ENCODE results near the gene MAGI1. TPM values are rescaled to one million over a fixed set of nuclear protein-coding genes. Genes with fewer than 3 reads are reported as not detected.

MAGI1 gene
- total RNA-seq, 5 donors from 2014 or later (not counting 1 experiment from before 2014, with no cell fraction given): 0.23 to 0.63 (median 0.29) TPM

- WGBS (ENCODE audit: insufficient coverage): no CpG with 5 or more reads among the region's 2 CpGs
- Mint-ChIP-seq H3K4me3 (no peak overlapping the region), H3K27ac (no peak overlapping the region), H3K9me3 (no peaks in the 10 kb centered on the region), H3K36me3 (no peaks in the 10 kb centered on the region), H3K4me1 (no peaks in the 10 kb centered on the region), H3K27me3 (no peaks in the 10 kb centered on the region)
- ChIA-PET CTCF (no interaction called here), POLR2A (interaction anchor here in 1 of 2 donors (0.6 kb wide), 1 partner anchor 289 kb away, joined by 7 read pairs; no protein-coding TSS in a partner anchor)
- H3K27me3 ChIP-seq (replicated peaks in 1 of 2; ENCODE audit: control insufficient read depth in 2 of 2, extremely low read depth in 1 of 2, insufficient read depth in 2 of 2, low read length in 1 of 2): no peaks in the 10 kb centered on the region
- H3K9me3 ChIP-seq: no peaks in the 10 kb centered on the region
- no peak overlapping the region for H3K27ac ChIP-seq (ENCODE audit: low read length)
- no peak overlapping the region for H3K4me3 ChIP-seq (ENCODE audit: control insufficient read depth in 1 of 2, extremely low read depth in 1 of 2, low read length in 1 of 2)
- H3K36me3 ChIP-seq (ENCODE audit: control insufficient read depth in 2 of 2, extremely low read depth in 1 of 2, insufficient read depth in 1 of 2, low read length in 1 of 2): no peaks in the 10 kb centered on the region
- ATAC-seq (replicated peaks in 1 of 4): no peak
- DNase-seq: no peak
- H3K4me1 ChIP-seq (ENCODE audit: control insufficient read depth in 1 of 2, extremely low read depth in 1 of 2, insufficient read depth in 2 of 2, low read length in 2 of 2): no peaks in the 10 kb centered on the region
These were observed 250.9 kb downstream of the MAGI1 start for GRCh38 chr3:65787827-65788226.

- no peak for ATAC-seq (replicated peaks in 1 of 4)
- ChIA-PET CTCF (no interaction called here), POLR2A (interaction anchor here in 1 of 2 donors (0.5 kb wide), 1 partner anchor 16 kb away, joined by 7 read pairs; no protein-coding TSS in a partner anchor)
- H3K36me3 ChIP-seq (ENCODE audit: control insufficient read depth in 2 of 2, extremely low read depth in 1 of 2, insufficient read depth in 1 of 2, low read length in 1 of 2): no peaks in the 10 kb centered on the region
- H3K4me1 ChIP-seq (ENCODE audit: control insufficient read depth in 1 of 2, extremely low read depth in 1 of 2, insufficient read depth in 2 of 2, low read length in 2 of 2): no peaks in the 10 kb centered on the region
- H3K27ac ChIP-seq (ENCODE audit: low read length): no peak overlapping the region
- DNase-seq: no peak
- no peak overlapping the region for H3K4me3 Mint-ChIP-seq
- 100% methylated on average over 1 of the region's 5 CpGs for WGBS (ENCODE audit: insufficient coverage)
- H3K9me3 Mint-ChIP-seq: no peaks in the 10 kb centered on the region
- no peaks in the 10 kb centered on the region for H3K9me3 ChIP-seq
- no peaks in the 10 kb centered on the region for H3K4me1 Mint-ChIP-seq
- no peaks in the 10 kb centered on the region for H3K27me3 ChIP-seq (replicated peaks in 1 of 2; ENCODE audit: control insufficient read depth in 2 of 2, extremely low read depth in 1 of 2, insufficient read depth in 2 of 2, low read length in 1 of 2)
- H3K36me3 Mint-ChIP-seq: no peaks in the 10 kb centered on the region
- H3K27me3 Mint-ChIP-seq: no peaks in the 10 kb centered on the region
- H3K27ac Mint-ChIP-seq: no peak overlapping the region
- no peak overlapping the region for H3K4me3 ChIP-seq (ENCODE audit: control insufficient read depth in 1 of 2, extremely low read depth in 1 of 2, low read length in 1 of 2)
These were observed 251.4 kb downstream of the MAGI1 start for GRCh38 chr3:65787340-65787739.

GRCh38 chr3:65786890-65787289 is 251.8 kb downstream of the MAGI1 start:
- 100% methylated on average over 2 of the region's 3 CpGs for WGBS (ENCODE audit: insufficient coverage)
- Histone ChIP-seq H3K36me3 (ENCODE audit: control insufficient read depth in 2 of 2, extremely low read depth in 1 of 2, insufficient read depth in 1 of 2, low read length in 1 of 2) (no peaks in the 10 kb centered on the region), H3K27me3 (replicated peaks in 1 of 2; ENCODE audit: control insufficient read depth in 2 of 2, extremely low read depth in 1 of 2, insufficient read depth in 2 of 2, low read length in 1 of 2) (no peaks in the 10 kb centered on the region), H3K4me1 (ENCODE audit: control insufficient read depth in 1 of 2, extremely low read depth in 1 of 2, insufficient read depth in 2 of 2, low read length in 2 of 2) (no peaks in the 10 kb centered on the region), H3K4me3 (ENCODE audit: control insufficient read depth in 1 of 2, extremely low read depth in 1 of 2, low read length in 1 of 2) (no peak overlapping the region), H3K9me3 (no peaks in the 10 kb centered on the region), H3K27ac (ENCODE audit: low read length) (no peak overlapping the region)
- Mint-ChIP-seq H3K9me3 (no peaks in the 10 kb centered on the region), H3K36me3 (no peaks in the 10 kb centered on the region), H3K27me3 (no peaks in the 10 kb centered on the region), H3K4me1 (no peaks in the 10 kb centered on the region), H3K27ac (no peak overlapping the region), H3K4me3 (no peak overlapping the region)
- DNase-seq (no peak), ATAC-seq (replicated peaks in 1 of 4) (no peak)
- CTCF ChIA-PET: no interaction called here
- POLR2A ChIA-PET: interaction anchor here in 1 of 2 donors (0.5 kb wide), 1 partner anchor 17 kb away, joined by 7 read pairs; no protein-coding TSS in a partner anchor

GRCh38 chr3:65785065-65785645 is 253.6 kb downstream of the MAGI1 start:
- H3K27me3 ChIP-seq (replicated peaks in 1 of 2; ENCODE audit: control insufficient read depth in 2 of 2, extremely low read depth in 1 of 2, insufficient read depth in 2 of 2, low read length in 1 of 2): no peaks in the 10 kb centered on the region
- Mint-ChIP-seq H3K27me3 (no peaks in the 10 kb centered on the region), H3K9me3 (no peaks in the 10 kb centered on the region), H3K27ac (no peak overlapping the region), H3K4me1 (no peaks in the 10 kb centered on the region), H3K4me3 (no peak overlapping the region), H3K36me3 (no peaks in the 10 kb centered on the region)
- H3K4me3 ChIP-seq (ENCODE audit: control insufficient read depth in 1 of 2, extremely low read depth in 1 of 2, low read length in 1 of 2): no peak overlapping the region
- no peak overlapping the region for H3K27ac ChIP-seq (ENCODE audit: low read length)
- H3K36me3 ChIP-seq (ENCODE audit: control insufficient read depth in 2 of 2, extremely low read depth in 1 of 2, insufficient read depth in 1 of 2, low read length in 1 of 2): no peaks in the 10 kb centered on the region
- ChIA-PET POLR2A (no interaction called here), CTCF (no interaction called here)
- peak in 1 of 35 experiments; percentile 1 for DNase-seq
- WGBS (ENCODE audit: insufficient coverage): no CpG with 5 or more reads among the region's 6 CpGs
- no peak for ATAC-seq (replicated peaks in 1 of 4)
- H3K4me1 ChIP-seq (ENCODE audit: control insufficient read depth in 1 of 2, extremely low read depth in 1 of 2, insufficient read depth in 2 of 2, low read length in 2 of 2): no peaks in the 10 kb centered on the region
- H3K9me3 ChIP-seq: no peaks in the 10 kb centered on the region

GRCh38 chr3:65783117-65783516 is 255.6 kb downstream of the MAGI1 start:
- no peak for ATAC-seq (replicated peaks in 1 of 4)
- 90% methylated on average over 2 of the region's 3 CpGs for whole genome bisulfite sequencing (ENCODE audit: insufficient coverage)
- ChIA-PET CTCF (interaction anchor here in 1 of 2 donors (0.6 kb wide), 1 partner anchor 9 kb away, joined by 3 read pairs; no protein-coding TSS in a partner anchor), POLR2A (no interaction called here)
- H3K9me3 ChIP-seq: no peaks in the 10 kb centered on the region
- Mint-ChIP-seq H3K27me3 (no peaks in the 10 kb centered on the region), H3K36me3 (no peaks in the 10 kb centered on the region), H3K27ac (no peak overlapping the region), H3K9me3 (no peaks in the 10 kb centered on the region), H3K4me3 (no peak overlapping the region), H3K4me1 (no peaks in the 10 kb centered on the region)
- H3K4me3 ChIP-seq (ENCODE audit: control insufficient read depth in 1 of 2, extremely low read depth in 1 of 2, low read length in 1 of 2): no peak overlapping the region
- no peaks in the 10 kb centered on the region for H3K36me3 ChIP-seq (ENCODE audit: control insufficient read depth in 2 of 2, extremely low read depth in 1 of 2, insufficient read depth in 1 of 2, low read length in 1 of 2)
- H3K4me1 ChIP-seq (ENCODE audit: control insufficient read depth in 1 of 2, extremely low read depth in 1 of 2, insufficient read depth in 2 of 2, low read length in 2 of 2): no peaks in the 10 kb centered on the region
- H3K27ac ChIP-seq (ENCODE audit: low read length): no peak overlapping the region
- no peaks in the 10 kb centered on the region for H3K27me3 ChIP-seq (replicated peaks in 1 of 2; ENCODE audit: control insufficient read depth in 2 of 2, extremely low read depth in 1 of 2, insufficient read depth in 2 of 2, low read length in 1 of 2)
- no peak for DNase-seq

- Mint-ChIP-seq H3K9me3 (no peaks in the 10 kb centered on the region), H3K27me3 (no peaks in the 10 kb centered on the region), H3K27ac (no peak overlapping the region), H3K36me3 (no peaks in the 10 kb centered on the region), H3K4me3 (no peak overlapping the region), H3K4me1 (no peaks in the 10 kb centered on the region)
- H3K36me3 ChIP-seq (ENCODE audit: control insufficient read depth in 2 of 2, extremely low read depth in 1 of 2, insufficient read depth in 1 of 2, low read length in 1 of 2): no peaks in the 10 kb centered on the region
- H3K27me3 ChIP-seq (replicated peaks in 1 of 2; ENCODE audit: control insufficient read depth in 2 of 2, extremely low read depth in 1 of 2, insufficient read depth in 2 of 2, low read length in 1 of 2): no peaks in the 10 kb centered on the region
- ATAC-seq (replicated peaks in 1 of 4) (no peak), DNase-seq (no peak)
- no peak overlapping the region for H3K27ac ChIP-seq (ENCODE audit: low read length)
- POLR2A ChIA-PET: no interaction called here
- 94% methylated on average over 4 of the region's 5 CpGs for WGBS (ENCODE audit: insufficient coverage)
- H3K4me1 ChIP-seq (ENCODE audit: control insufficient read depth in 1 of 2, extremely low read depth in 1 of 2, insufficient read depth in 2 of 2, low read length in 2 of 2): no peaks in the 10 kb centered on the region
- H3K9me3 ChIP-seq: no peaks in the 10 kb centered on the region
- no peak overlapping the region for H3K4me3 ChIP-seq (ENCODE audit: control insufficient read depth in 1 of 2, extremely low read depth in 1 of 2, low read length in 1 of 2)
- CTCF ChIA-PET: no interaction called here
These were observed 257.1 kb downstream of the MAGI1 start for GRCh38 chr3:65781594-65781993.

- no peaks in the 10 kb centered on the region for H3K36me3 ChIP-seq (ENCODE audit: control insufficient read depth in 2 of 2, extremely low read depth in 1 of 2, insufficient read depth in 1 of 2, low read length in 1 of 2)
- ChIA-PET POLR2A (no interaction called here), CTCF (no interaction called here)
- H3K4me1 Mint-ChIP-seq: no peaks in the 10 kb centered on the region
- H3K4me3 ChIP-seq (ENCODE audit: control insufficient read depth in 1 of 2, extremely low read depth in 1 of 2, low read length in 1 of 2): no peak overlapping the region
- no peak for ATAC-seq (replicated peaks in 1 of 4)
- no peak overlapping the region for H3K27ac ChIP-seq (ENCODE audit: low read length)
- WGBS (ENCODE audit: insufficient coverage): no CpG with 5 or more reads among the region's 2 CpGs
- no peaks in the 10 kb centered on the region for H3K9me3 Mint-ChIP-seq
- no peak for DNase-seq
- no peak overlapping the region for H3K27ac Mint-ChIP-seq
- H3K4me3 Mint-ChIP-seq: no peak overlapping the region
- no peaks in the 10 kb centered on the region for H3K27me3 ChIP-seq (replicated peaks in 1 of 2; ENCODE audit: control insufficient read depth in 2 of 2, extremely low read depth in 1 of 2, insufficient read depth in 2 of 2, low read length in 1 of 2)
- no peaks in the 10 kb centered on the region for H3K36me3 Mint-ChIP-seq
- no peaks in the 10 kb centered on the region for H3K9me3 ChIP-seq
- no peaks in the 10 kb centered on the region for H3K27me3 Mint-ChIP-seq
- H3K4me1 ChIP-seq (ENCODE audit: control insufficient read depth in 1 of 2, extremely low read depth in 1 of 2, insufficient read depth in 2 of 2, low read length in 2 of 2): no peaks in the 10 kb centered on the region
These were observed 259.3 kb downstream of the MAGI1 start for GRCh38 chr3:65779390-65779789.
